HepG2 (cell line): ENCODE measurements around the gene CXCL10. TPM values are rescaled to one million over a fixed set of nuclear protein-coding genes. Genes with fewer than 3 reads are reported as not detected.
A peak's percentile ranks its signal among the peaks of the same experiment; 100 is the strongest.

Source experiments
- ATF6 ChIP-seq: sonication (generic); formaldehyde crosslinking; conservative IDR thresholded peaks from 2 replicates; pipeline ENCODE4 v1.4.0; 2020; ENCODE audit warnings: missing genetic modification reagents
- CAMTA2 ChIP-seq: sonication (generic); formaldehyde crosslinking; IDR thresholded peaks from 2 replicates; pipeline ENCODE4 v1.4.0; 2020; ENCODE audit warnings: mild to moderate bottlenecking, missing genetic modification reagents, borderline replicate concordance
- CTCF ChIP-seq: sonication (generic); formaldehyde crosslinking; IDR thresholded peaks from 2 replicates; pipeline ENCODE4 v1.5.0; 2020; ENCODE audit warnings: mild to moderate bottlenecking, missing genetic modification reagents, moderate library complexity
- HMG20B ChIP-seq: conservative IDR thresholded peaks from 2 replicates; pipeline ENCODE4 v1.6.1; 2016; ENCODE audit warnings: missing genetic modification reagents, missing compliant biosample characterization
- IRX3 ChIP-seq: sonication (generic); formaldehyde crosslinking; IDR thresholded peaks from 2 replicates; pipeline ENCODE4 v1.8.1; 2023; ENCODE audit warnings: mild to moderate bottlenecking, low read depth, missing genetic modification reagents, borderline replicate concordance
- KDM1A ChIP-seq: IDR thresholded peaks from 2 replicates; pipeline ENCODE4 v1.6.1; 2016; ENCODE audit warnings: missing compliant biosample characterization
- NFKBIZ ChIP-seq: IDR thresholded peaks from 2 replicates; pipeline ENCODE4 v1.6.1; 2018; ENCODE audit warnings: missing genetic modification reagents, missing compliant biosample characterization
- PAWR ChIP-seq: sonication (generic); formaldehyde crosslinking; IDR thresholded peaks from 2 replicates; pipeline ENCODE4 v1.4.0; 2020; ENCODE audit warnings: missing genetic modification reagents, mild to moderate bottlenecking, borderline replicate concordance
- PAX8 ChIP-seq: sonication (generic); formaldehyde crosslinking; IDR thresholded peaks from 2 replicates; pipeline ENCODE4 v1.8.0; 2022; ENCODE audit warnings: mild to moderate bottlenecking, missing genetic modification reagents, borderline replicate concordance
- PAXIP1 ChIP-seq: sonication (generic); formaldehyde crosslinking; conservative IDR thresholded peaks from 2 replicates; pipeline ENCODE4 v1.4.0; 2020; ENCODE audit warnings: mild to moderate bottlenecking, missing genetic modification reagents, moderate library complexity
- PCBP2 ChIP-seq: fragments of 200-400 bp; formaldehyde crosslinking; optimal IDR thresholded peaks from 2 replicates; pipeline ENCODE3; 2018; ENCODE audit warnings: low read length, low read depth; ENCODE audit not compliant: poor library complexity, severe bottlenecking
- PHB2 ChIP-seq: fragments of 450-650 bp; IDR thresholded peaks from 2 replicates; pipeline ENCODE4 v1.6.1; 2018; ENCODE audit not compliant: partially characterized antibody
- RBM22 ChIP-seq: fragments of 200-400 bp; formaldehyde crosslinking; optimal IDR thresholded peaks from 2 replicates; pipeline ENCODE3; 2017; ENCODE audit warnings: mild to moderate bottlenecking, low read length, moderate library complexity
- REST ChIP-seq, 2 experiments: IDR thresholded peaks; 2 replicates each; pipeline ENCODE4 v1.6.1; 2011 to 2012; ENCODE audit warnings: low read length in 2 of 2, borderline replicate concordance in 1 of 2, low read depth in 1 of 2, mild to moderate bottlenecking in 1 of 2, moderate library complexity in 1 of 2
- STAG1 ChIP-seq: sonication (generic); formaldehyde crosslinking; IDR thresholded peaks from 2 replicates; pipeline ENCODE4 v1.4.0; 2020; ENCODE audit warnings: missing genetic modification reagents
- ZNF296 ChIP-seq: sonication (generic); formaldehyde crosslinking; conservative IDR thresholded peaks from 2 replicates; pipeline ENCODE4 v1.5.0; 2020; ENCODE audit warnings: mild to moderate bottlenecking, missing genetic modification reagents
- polyA plus RNA-seq, 8 experiments: library from polyadenylated mRNA; depleted of rRNA in 3 of 8; stranded (reverse) in 7 of 8; unstranded in 1 of 8; fragments of >200 nt; fragmentation: Illumina TruSeq in 4 of 8; extraction: Trizol in 4 of 8; gene quantifications; 2 replicates each; pipeline versions ENCODE4 v1.2.1 to v1.2.3, GENCODE V29; 2011 to 2016; ENCODE audit warnings: low read depth in 4 of 8, missing spikeins in 1 of 8, mixed read lengths in 1 of 8; ENCODE audit not compliant: insufficient read depth in 1 of 8
- total RNA-seq, 5 experiments: library from RNA; depleted of rRNA; stranded (reverse); fragments of >200 nt; fragmentation: Illumina TruSeq; extraction: Trizol; gene quantifications; 2 replicates each; pipeline ENCODE4 v1.2.3, GENCODE V29; 2016; ENCODE audit warnings: low read depth in 1 of 5

CXCL10 gene
- total and polyA plus RNA-seq, 2 of the 13 experiments (the other 11 are each of a cell fraction or from before 2014, with no cell fraction given), result not detected

GRCh38 chr4:76067652-76068286, 44.5 kb upstream of the CXCL10 start (continued):
- TF ChIP-seq ATF6 (CRISPR knock-in tag) (no peak), KDM1A (CRISPR knock-in tag) (no peak), REST (IDR thresholded peaks at IDR 0.05; ENCODE audit: borderline replicate concordance in 1 of 2, low read depth in 1 of 2, low read length in 2 of 2) (no peak), IRX3 (CRISPR knock-in tag) (no peak), CTCF (CRISPR knock-in tag) (peak; percentile 80), RBM22 (no peak), PCBP2 (no peak), STAG1 (peak; percentile 85), ZNF296 (CRISPR knock-in tag) (no peak), PAXIP1 (CRISPR knock-in tag) (no peak), PAX8 (CRISPR knock-in tag) (no peak), PAWR (CRISPR knock-in tag) (no peak), CAMTA2 (CRISPR knock-in tag) (no peak), NFKBIZ (no peak), HMG20B (no peak), PHB2 (no peak)
